PC-3 (cell line): ENCODE measurements around the gene STAT2.

Experiments used
- CTCF ChIP-seq: fragments of 300-600 bp; sonication (generic); conservative IDR thresholded peaks from 2 replicates; pipeline ENCODE4 v1.5.1; 2017; ENCODE audit warnings: antibody characterized with exemption, low read depth, mild to moderate bottlenecking, low read length
- EZH2phosphoT487 ChIP-seq: fragments of 300-600 bp; sonication (generic); IDR thresholded peaks from 2 replicates; pipeline ENCODE4 v1.6.1; 2018; ENCODE audit warnings: mild to moderate bottlenecking, antibody characterized with exemption, low read length, borderline replicate concordance

GRCh38 chr12:56339158-56339422 lies 20.8 kb downstream of the STAT2 start:
- TF ChIP-seq CTCF, result no peak
- TF ChIP-seq EZH2phosphoT487, result no peak
